GM06990 (cell line): ENCODE data around the gene CBX8.
A peak's percentile ranks its signal among the peaks of the same experiment; 100 is the strongest.

Experiments used
- DNase-seq: peaks from one replicate; pipeline ENCODE4 v3.0.0-alpha.2; 2011; ENCODE audit not compliant: insufficient read length; ENCODE audit errors: extremely low read depth
- H3K27me3 ChIP-seq: replicated peaks from 2 replicates; pipeline ENCODE4 v1.6.0; 2011; ENCODE audit warnings: low read length; ENCODE audit not compliant: control insufficient read depth, insufficient read depth
- H3K36me3 ChIP-seq: 2 replicates; pipeline ENCODE4 v1.5.1; 2011; ENCODE audit warnings: low read length; ENCODE audit not compliant: control insufficient read depth, insufficient read depth
- H3K4me3 ChIP-seq: replicated peaks from 2 replicates; pipeline ENCODE4 v1.5.1; 2011; ENCODE audit warnings: low read depth, mild to moderate bottlenecking, control low read depth, low read length
- CTCF ChIP-seq: IDR thresholded peaks from 2 replicates; pipeline ENCODE4 v1.5.1; 2011; ENCODE audit warnings: low read length, control low read depth, mild to moderate bottlenecking, inconsistent platforms; ENCODE audit not compliant: insufficient read depth, poor library complexity, severe bottlenecking

CBX8 gene

GRCh38 chr17:79839356-79840268 lies 42.7 kb upstream of the CBX8 start, which contains the start of gene CBX4:
TSS of gene CBX4 (minus strand) at chr17:79839440. CDS start at chr17:79839251, 189 bp downstream.
- H3K36me3 ChIP-seq = peaks cover 4% of the 10 kb centered on the region
- H3K4me3 ChIP-seq = peak within 1 kb of the TSS; percentile 79
- no peaks in the 10 kb centered on the region; the same call in 1 of the 2 replicates for H3K27me3 ChIP-seq
- peak; percentile 56 for TF ChIP-seq CTCF
- peak; percentile 95 for DNase-seq

- Histone ChIP-seq H3K27me3 (no peaks in the 10 kb centered on the region; the same call in 1 of the 2 replicates), H3K36me3 (peaks cover 6% of the 10 kb centered on the region), H3K4me3 (peak overlapping the region; percentile 79)
- DNase-seq = peak; percentile 75
- no peak for TF ChIP-seq CTCF
Observed at GRCh38 chr17:79838522-79839274, 41.8 kb upstream of the CBX8 start.

GRCh38 chr17:79837888-79838521 lies 41.1 kb upstream of the CBX8 start:
- H3K36me3 ChIP-seq = peaks cover 6% of the 10 kb centered on the region
- no peak for TF ChIP-seq CTCF
- H3K4me3 ChIP-seq = peak overlapping the region; percentile 79
- DNase-seq = peak; percentile 55
- H3K27me3 ChIP-seq = no peaks in the 10 kb centered on the region; the same call in 1 of the 2 replicates

GRCh38 chr17:79836972-79837887 lies 40.4 kb upstream of the CBX8 start:
- H3K4me3 ChIP-seq = peak overlapping the region; percentile 79
- no peak for TF ChIP-seq CTCF
- H3K36me3 ChIP-seq = peaks cover 6% of the 10 kb centered on the region
- no peaks in the 10 kb centered on the region; the same call in 1 of the 2 replicates for H3K27me3 ChIP-seq
- DNase-seq = peak; percentile 85
